HG03066 (cell line): ENCODE results near the gene PRUNE1.

Experiments used
- ATAC-seq: cut with Tn5 transposase; IDR thresholded peaks from one replicate; pipeline ENCODE4 v1.9.1; 2021; ENCODE audit warnings: low read depth; ENCODE audit not compliant: unreplicated experiment

PRUNE1 gene

DNA sequence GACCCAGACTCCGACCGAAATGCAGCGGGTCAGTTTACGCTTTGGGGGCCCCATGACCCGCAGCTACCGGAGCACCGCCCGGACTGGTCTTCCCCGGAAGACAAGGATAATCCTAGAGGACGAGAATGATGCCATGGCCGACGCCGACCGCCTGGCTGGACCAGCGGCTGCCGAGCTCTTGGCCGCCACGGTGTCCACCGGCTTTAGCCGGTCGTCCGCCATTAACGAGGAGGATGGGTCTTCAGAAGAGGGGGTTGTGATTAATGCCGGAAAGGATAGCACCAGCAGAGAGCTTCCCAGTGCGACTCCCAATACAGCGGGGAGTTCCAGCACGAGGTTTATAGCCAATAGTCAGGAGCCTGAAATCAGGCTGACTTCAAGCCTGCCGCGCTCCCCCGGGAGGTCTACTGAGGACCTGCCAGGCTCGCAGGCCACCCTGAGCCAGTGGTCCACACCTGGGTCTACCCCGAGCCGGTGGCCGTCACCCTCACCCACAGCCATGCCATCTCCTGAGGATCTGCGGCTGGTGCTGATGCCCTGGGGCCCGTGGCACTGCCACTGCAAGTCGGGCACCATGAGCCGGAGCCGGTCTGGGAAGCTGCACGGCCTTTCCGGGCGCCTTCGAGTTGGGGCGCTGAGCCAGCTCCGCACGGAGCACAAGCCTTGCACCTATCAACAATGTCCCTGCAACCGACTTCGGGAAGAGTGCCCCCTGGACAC, 39.8 kb downstream of the PRUNE1 start:
- peak; percentile 54 for ATAC-seq

DNA sequence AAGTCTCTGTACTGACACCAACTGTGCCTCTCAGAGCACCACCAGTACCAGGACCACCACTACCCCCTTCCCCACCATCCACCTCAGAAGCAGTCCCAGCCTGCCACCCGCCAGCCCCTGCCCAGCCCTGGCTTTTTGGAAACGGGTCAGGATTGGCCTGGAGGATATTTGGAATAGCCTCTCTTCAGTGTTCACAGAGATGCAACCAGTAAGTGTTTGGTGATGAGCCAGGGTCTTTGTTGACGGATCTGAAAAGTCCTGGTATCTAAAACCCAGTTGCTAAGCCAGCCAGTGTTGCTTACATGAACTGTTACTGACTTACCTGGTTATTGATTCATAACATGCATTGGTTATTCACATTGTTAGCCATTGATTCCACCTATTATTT, 40.4 kb downstream of the PRUNE1 start:
- no peak for ATAC-seq

DNA sequence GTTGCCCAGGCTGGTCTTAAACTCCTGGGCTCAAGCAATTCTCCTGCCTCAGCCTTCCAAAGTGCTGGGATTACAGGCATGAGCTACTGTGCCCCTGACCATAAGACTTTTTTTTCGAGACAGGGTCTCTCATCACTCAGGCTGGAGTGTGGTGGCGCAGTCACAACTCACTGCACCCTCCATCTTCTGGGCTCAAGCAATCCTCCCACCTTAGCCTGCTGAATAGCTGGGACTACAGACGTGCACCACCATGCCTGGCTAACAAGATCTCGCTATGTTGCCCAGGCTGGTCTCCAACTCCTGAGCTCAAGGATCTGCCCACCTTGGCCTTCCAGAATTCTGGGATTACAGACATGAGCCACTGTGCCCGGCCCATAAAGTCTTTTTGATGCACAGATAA, 41.2 kb downstream of the PRUNE1 start:
- ATAC-seq, result no peak

DNA sequence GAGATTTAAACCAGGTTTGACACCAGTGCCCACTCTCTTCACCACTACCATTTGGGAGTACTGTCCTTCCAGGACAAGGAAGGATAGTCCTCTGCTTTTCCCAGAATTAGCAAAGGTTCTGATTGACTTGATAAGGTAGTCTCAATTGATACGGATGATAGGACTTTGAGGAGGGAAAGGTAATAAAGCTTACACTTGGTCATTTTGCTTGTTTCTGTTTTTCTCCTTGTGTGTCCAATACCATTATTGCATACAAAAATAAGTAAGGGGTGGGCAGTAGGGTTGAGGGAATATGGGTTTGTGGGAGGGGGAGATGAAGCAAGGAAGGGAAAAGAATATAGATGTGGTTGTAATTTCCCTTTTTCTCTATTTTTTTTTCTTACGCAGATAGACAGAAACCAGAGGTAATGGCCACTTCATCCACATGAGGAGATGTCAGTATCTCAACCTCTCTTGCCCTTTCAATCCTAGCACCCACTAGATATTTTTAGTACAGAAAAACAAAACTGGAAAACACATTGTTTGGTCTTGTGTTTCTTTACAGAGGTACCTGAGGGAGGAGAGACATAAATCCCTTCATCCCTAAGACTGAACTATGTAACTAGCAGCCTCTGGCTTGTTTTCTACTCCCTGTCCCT, 41.9 kb downstream of the PRUNE1 start:
- ATAC-seq, result no peak

DNA sequence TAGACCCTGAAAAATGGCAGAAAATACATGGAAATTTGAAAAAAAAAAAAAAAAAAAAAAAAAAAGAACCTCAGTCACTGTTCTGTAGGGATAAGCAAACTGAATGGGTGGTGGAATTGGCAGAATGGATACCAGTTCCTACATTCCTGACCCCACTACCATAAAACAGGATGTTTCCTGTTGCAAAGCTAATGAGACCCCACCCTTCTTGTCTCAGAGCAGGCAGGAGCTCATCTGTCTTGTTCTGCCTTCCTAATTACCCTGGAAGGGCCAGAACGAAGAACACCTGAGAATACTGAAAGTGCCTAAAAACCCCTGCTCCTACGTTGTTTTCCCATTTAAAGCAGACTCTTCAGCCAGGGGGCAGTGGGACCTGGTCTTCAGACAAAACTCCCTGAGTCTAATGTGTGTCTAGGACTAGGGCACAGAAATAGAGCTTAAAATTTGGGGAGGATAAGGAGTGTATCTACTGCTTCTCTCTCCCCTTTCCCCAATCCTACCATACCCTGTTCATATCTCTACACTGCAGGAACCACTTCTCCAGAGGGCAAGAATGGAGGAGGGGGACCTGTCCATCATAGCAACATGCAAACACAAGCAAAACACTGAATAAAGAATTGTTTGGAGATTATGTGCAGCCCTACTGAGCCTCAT, 43.2 kb downstream of the PRUNE1 start:
- ATAC-seq, result no peak

DNA sequence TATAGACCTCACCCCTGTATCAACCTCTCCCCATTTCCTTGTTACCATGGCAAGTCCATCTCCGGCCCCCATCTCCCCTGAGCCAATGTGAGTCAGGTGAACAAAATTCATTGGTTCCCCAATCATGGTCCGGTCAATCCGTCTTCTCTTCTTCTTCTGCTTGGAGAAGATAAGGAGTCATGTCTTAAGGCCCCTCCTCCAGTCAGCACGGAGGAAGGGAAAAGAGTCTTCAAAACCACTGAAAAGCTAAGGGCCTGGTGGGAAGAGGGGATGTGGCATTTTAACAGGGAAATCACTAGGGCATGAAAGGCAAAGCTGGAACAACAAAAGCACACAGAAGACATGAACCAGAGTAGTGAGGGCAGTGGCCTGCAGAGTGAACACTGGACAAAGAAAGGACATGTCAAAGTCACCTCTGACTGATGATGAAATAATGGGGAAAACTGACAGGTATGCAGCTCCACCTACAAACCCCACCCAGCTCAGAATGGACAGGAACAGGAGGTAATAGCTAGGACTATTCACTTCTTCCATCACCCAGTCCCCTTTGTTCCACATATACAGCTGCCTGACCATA, 46.8 kb downstream of the PRUNE1 start:
- ATAC-seq, result no peak

DNA sequence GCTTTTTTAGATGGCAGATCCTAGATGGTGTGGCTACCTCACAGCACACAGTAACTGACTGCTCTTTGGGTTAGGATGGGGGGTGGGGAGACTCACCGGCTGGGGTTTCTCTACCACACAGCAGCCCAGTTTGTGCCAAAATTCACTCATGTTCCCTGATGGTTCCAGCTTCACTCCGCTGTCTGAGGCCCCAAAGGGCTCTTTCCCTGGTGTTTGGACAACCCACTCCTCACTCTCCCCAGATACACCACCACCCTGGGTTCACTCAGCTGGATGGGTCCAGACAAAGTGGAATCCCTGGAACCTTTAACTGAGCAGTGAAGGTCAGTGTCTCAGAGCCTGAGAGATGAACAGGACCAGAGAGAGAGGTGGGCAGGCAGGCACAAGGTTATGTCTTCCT, 47.3 kb downstream of the PRUNE1 start:
- ATAC-seq, result no peak

DNA sequence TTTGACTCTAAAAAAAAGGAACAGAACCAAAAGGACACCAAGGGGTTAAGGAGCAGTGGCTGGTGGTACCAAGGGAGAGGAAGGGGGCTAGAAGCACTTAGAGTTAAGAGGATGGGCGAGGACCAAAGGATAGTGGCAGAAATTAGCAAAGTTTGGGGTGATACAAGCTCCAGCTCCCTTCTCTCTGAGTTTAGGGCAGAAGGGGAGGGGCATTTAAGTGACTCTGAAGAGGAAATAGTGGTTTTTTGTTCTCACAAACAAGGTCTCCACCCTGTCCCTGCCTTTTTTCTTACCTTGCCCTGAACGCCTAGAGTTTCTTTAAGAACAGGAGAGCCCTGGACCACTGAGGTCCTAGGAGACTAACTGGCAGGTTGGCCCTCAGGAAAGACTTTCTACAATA, 47.9 kb downstream of the PRUNE1 start:
- ATAC-seq, result no peak

DNA sequence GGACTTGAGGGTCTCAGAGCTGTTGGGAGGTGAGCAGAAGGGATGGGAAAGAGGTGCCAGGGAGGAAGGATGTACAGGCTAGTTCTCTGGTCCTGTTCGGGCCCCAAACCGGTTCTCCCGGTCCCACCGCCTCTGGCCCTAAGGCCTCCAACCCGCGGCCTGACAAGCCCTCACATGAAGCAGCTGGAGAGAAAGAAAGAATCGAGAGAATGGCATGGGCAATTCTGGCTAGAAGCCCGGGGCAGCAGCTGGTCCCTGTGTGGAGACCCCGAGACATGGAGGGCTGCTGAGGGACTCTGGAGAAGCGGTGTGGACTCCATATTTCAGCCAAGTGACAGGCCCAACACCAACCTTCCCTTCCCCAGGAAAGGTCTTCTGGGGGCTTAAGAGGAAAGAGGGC, 50.4 kb downstream of the PRUNE1 start:
- ATAC-seq, result no peak

DNA sequence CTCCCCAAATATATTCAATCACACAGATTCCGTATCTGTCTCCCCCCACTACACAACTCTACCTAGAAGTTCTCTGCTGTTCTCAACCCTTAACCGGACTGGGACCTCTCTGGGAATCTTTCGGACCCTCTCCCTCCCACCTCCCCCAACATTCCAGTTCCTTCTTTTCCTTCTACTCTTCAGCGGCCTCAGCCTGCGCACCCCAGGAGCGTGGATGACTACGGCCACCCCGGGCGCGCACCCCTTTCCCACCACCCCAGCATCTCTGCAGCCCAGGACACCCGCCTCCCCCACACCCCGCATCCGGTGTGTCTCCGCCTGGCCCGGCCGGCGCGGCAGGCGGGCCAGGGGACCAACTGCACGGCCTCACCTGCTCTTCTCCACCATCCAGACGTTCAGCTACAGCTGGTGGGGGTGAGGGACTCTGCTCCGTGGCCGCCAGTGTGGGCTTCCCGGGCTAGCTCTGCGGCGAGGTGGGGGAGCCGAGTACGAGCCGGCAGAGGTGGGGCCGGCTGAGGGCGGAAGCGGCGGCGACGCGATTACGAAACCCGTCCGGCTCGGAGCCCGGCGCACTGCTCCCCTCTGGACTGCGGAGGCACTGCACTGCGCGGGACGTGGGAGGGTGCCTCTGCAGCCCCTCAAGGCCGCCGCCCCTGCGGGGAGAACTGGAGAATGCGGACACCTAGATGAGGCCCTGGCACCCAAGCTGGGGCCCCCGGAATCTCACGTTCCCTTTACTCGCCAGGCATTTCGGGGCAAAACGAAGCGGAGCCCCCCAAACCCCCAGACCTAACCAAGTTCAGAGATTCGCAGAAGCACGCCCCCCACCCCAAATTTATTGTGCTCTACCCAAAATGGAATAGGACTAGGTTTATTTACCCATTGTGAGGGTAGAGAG, 51.1 kb downstream of the PRUNE1 start, which contains the start of gene CDC42SE1:
Gene CDC42SE1 (minus strand): TSS at position 514 of the 898 bp plus-strand sequence. CDS start 3,892 bp downstream, outside the sequence.
- peak; percentile 76 for ATAC-seq

DNA sequence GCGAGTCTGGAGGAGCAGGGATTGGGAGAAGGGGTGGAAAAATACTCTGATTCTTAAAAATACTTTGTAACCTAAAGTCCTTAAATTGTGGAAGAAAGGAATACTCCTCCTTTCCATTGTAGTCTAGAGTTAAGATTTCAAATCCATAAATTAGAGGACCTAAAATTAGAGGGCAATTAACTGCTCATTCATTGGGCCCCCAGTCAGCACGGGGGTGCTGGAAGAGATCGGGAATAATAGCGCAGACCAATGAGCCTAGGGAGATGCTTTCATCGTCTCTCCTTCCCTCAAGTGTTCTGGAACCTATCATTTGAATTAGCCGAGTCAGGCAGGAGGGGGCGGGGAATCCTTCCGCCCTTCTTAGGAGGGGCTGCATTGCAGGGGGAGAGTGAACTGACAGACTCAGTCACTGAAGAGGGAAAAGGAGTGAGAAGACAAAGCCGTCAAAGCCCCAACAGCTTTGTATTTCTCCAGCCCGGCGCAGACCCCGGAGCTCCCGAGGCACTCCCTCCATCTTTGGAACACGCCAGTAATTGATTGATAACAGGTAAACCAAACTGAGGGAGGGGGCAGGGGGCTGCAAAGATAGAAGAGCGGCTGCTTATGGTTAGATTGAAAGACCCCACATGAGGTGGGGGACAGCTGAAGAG, 51.9 kb downstream of the PRUNE1 start, which contains the start of gene MLLT11:
Gene MLLT11 (plus strand): TSS at position 391 of the 650 bp plus-strand sequence. CDS start 6,828 bp downstream, outside the sequence.
- no peak for ATAC-seq

DNA sequence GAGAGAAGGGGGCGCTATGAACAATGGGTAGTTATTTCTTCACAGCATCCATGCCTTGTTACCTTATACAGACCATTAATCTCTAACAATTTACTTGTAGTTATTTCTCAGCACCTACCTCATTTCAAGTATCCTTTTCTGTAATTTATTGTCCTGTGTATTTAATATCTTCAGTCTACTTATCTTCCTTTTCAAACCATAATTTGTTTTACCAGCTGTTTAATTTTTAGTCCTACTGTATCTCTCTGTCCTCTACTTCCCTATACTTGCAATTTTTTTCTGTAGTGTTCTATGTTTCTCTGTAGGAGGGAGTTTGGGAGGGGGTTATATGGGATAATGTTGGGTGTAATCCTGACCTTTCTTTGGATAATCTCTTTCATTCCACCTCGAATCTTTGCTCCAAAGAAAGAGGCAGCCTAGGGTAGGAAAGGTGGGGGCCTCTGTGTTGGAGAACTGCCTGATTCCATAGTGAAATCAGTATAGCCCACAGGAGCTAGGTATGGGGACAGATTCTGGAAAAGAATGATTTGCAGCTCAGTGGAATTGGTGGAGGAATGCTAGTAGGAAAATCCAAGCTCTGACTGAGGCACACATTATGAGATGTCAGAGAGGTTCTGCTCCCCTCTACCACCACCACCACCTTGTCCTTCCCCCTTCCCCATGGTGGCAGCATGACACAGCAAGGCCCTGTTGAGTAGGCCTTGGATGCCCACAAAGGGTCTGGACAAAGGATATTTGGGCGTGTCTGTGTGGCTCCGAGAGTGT, 52.6 kb downstream of the PRUNE1 start:
- no peak for ATAC-seq

DNA sequence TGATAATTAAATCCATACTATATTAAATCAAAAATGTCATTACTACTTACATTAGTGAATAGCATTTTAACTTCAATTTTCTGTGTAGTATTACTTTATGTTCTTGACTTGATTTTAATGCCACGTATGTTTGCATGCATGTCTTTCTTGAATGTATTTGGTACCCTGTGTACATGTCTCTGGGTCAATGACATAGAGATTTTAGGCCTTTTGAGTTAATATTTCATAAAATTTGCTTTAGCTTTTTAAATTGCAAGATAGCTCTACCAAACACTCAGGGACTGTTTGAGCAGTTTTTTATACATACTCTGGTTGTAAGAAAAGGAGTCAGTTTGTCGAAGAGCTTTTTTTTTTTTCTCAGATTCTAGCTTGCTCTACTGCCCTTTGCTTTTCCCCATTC, 53.5 kb downstream of the PRUNE1 start:
- no peak for ATAC-seq

DNA sequence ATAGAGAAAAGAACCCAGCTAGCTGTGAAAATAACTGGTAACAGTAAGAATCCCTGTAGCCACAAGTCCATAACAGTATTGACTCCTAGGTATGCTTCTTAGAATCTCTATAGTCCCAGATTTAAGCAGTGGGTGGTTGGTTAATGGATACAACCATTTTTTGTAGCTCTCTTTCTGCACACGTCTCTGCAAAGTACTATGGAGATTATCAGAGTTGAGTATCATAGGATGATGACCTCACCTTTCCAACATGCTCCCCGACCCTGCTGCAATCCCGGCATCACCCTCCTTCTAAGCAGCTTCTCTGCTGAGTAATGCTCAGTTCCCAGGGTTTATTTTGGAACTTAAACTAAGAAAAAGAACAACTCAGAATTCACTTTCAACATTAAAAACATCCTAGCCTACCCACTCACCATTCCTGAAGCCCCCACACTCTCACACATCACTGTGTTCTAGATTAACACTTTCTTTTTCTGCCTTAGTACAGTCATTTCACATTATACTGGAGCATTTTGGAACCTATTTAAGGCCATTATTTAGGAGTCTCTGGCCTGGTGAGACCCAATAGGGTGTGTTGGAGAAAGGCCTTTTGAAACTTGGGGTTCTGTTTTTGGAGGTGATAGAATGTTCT, 54.6 kb downstream of the PRUNE1 start:
- ATAC-seq, result no peak

DNA sequence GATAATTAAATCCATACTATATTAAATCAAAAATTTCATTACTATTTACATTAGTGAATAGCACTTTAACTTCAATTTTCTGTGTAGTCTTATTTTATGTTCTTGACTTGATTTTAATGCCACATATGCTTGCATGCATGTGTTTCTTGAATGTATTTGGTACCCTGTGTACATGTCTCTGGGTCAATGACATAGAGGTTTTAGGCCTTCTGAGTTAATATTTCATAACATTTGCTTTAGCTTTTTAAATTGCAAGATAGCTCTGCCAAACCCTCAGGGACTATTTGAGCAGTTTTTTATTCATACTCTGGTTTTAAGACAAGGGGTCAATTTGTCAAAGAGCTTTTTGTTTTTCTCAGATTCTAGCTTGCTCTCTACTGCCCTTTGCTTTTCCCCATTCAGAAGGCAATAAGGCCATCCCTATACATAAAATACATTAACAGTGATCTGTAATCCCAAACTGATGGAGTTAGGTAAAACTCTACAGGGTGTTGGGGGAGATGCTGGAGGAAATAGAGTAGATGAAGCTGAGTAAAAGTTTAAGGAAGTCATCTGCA, 56.9 kb downstream of the PRUNE1 start:
- no peak for ATAC-seq

DNA sequence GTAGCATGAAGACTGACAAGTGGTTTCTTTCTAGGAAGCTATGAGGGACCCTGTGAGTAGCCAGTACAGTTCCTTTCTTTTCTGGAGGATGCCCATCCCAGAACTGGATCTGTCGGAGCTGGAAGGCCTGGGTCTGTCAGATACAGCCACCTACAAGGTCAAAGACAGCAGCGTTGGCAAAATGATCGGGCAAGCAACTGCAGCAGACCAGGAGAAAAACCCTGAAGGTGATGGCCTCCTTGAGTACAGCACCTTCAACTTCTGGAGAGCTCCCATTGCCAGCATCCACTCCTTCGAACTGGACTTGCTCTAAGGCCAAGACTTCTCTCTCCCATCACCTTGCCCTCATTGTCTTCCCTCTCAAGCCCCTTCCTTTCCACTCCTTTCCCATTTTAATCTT, 58.9 kb downstream of the PRUNE1 start:
- ATAC-seq, result no peak

DNA sequence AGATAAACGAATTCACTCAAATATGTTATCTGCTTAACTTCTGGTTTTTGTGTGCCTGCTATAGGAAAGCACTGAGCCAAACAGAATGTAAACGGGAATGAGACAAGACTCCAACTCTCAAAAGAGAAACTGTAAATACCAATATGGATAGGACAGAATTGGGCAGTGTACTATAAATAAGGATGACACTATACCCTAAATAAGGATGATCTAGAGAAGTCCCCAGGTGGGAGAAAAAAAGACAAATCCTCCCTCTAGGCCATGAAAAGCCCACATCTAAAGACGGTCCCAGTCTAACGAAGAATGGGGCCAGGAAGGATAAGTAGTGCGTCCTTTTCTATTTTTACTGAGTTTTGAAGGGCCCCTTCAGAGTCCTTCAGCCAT, 60.8 kb downstream of the PRUNE1 start:
- no peak for ATAC-seq
